Measurements from ENCODE around the gene RPA3.

GRCh38 chr7:7745258-7745657, 26.9 kb upstream of the RPA3 start:
- TF ChIP-seq EZH2phosphoT487 (IDR thresholded peaks at IDR 0.05; ENCODE audit: insufficient read depth, low read depth) (no peak), EZH2 (IDR thresholded peaks at IDR 0.05; ENCODE audit: insufficient read depth, poor library complexity, severe bottlenecking) (no peak)

All from GM23248 (cell line).